MM.1S (cell line): ENCODE data around the gene LIMS1.

Experiments
- DNase-seq: peaks from one replicate; pipeline ENCODE4 v3.0.0-alpha.2; 2015
- H2AFZ ChIP-seq: fragments of 300-600 bp; sonication (generic); 2 replicates; pipeline ENCODE4 v1.6.0; 2016; ENCODE audit warnings: antibody characterized with exemption, low read length
- H3F3A ChIP-seq: fragments of 300-600 bp; sonication (generic); 2 replicates; pipeline ENCODE4 v1.6.1; 2016; ENCODE audit warnings: mild to moderate bottlenecking, antibody characterized with exemption, low read length, moderate library complexity, mixed read lengths; ENCODE audit not compliant: insufficient read depth
- H3K27ac ChIP-seq: fragments of 300-600 bp; sonication (generic); 2 replicates; pipeline ENCODE4 v1.5.1; 2016; ENCODE audit warnings: mild to moderate bottlenecking, low read length
- H3K27me3 ChIP-seq: fragments of 300-600 bp; sonication (generic); replicated peaks from 2 replicates; pipeline ENCODE4 v1.6.0; 2016; ENCODE audit warnings: low read length; ENCODE audit not compliant: insufficient read depth
- H3K36me3 ChIP-seq: fragments of 300-600 bp; sonication (generic); replicated peaks from 2 replicates; pipeline ENCODE4 v1.6.1; 2016; ENCODE audit warnings: mild to moderate bottlenecking, low read length, mixed read lengths; ENCODE audit not compliant: insufficient read depth
- H3K4me1 ChIP-seq: fragments of 300-600 bp; sonication (generic); 2 replicates; pipeline ENCODE4 v1.6.1; 2016; ENCODE audit warnings: low read length, mixed read lengths
- H3K4me2 ChIP-seq: fragments of 300-600 bp; sonication (generic); 2 replicates; pipeline ENCODE4 v1.6.0; 2016; ENCODE audit warnings: low read depth, low read length
- H3K4me3 ChIP-seq: fragments of 300-600 bp; sonication (generic); 2 replicates; pipeline ENCODE4 v1.5.1; 2016; ENCODE audit warnings: low read length, mixed read lengths
- H3K79me2 ChIP-seq: fragments of 300-600 bp; sonication (generic); 2 replicates; pipeline ENCODE4 v1.6.1; 2016; ENCODE audit warnings: mixed run types, low read length, mixed read lengths
- H3K9ac ChIP-seq: fragments of 300-600 bp; sonication (generic); 2 replicates; pipeline ENCODE4 v1.6.1; 2016; ENCODE audit warnings: low read length, mixed read lengths
- H3K9me2 ChIP-seq: fragments of 300-600 bp; sonication (generic); replicated peaks from 2 replicates; pipeline ENCODE4 v1.6.1; 2016; ENCODE audit warnings: mild to moderate bottlenecking, low read length, mixed read lengths; ENCODE audit not compliant: insufficient read depth
- H3K9me3 ChIP-seq: fragments of 300-600 bp; sonication (generic); replicated peaks from 2 replicates; pipeline ENCODE4 v1.6.1; 2016; ENCODE audit warnings: mild to moderate bottlenecking, low read length, mixed read lengths; ENCODE audit not compliant: insufficient read depth
- H4K20me1 ChIP-seq: fragments of 300-600 bp; sonication (generic); 2 replicates; pipeline ENCODE4 v1.6.1; 2016; ENCODE audit warnings: mild to moderate bottlenecking, low read length, moderate library complexity, mixed read lengths; ENCODE audit not compliant: insufficient read depth
- EZH2 ChIP-seq: fragments of 300-600 bp; sonication (generic); optimal IDR thresholded peaks from 2 replicates; pipeline ENCODE3; 2017; ENCODE audit warnings: low read depth, mild to moderate bottlenecking, antibody characterized with exemption, low read length, mixed read lengths
- EZH2phosphoT487 ChIP-seq: fragments of 300-600 bp; sonication (generic); IDR thresholded peaks from 2 replicates; pipeline ENCODE4 v1.6.1; 2018; ENCODE audit warnings: antibody characterized with exemption, low read length
- TF ChIP-seq, protein P1 (sequence below): fragments of 300-600 bp; sonication (generic); IDR thresholded peaks from 2 replicates; pipeline ENCODE4 v1.5.1; 2016; ENCODE audit warnings: antibody characterized with exemption, low read length, mixed read lengths

The LIMS1 gene

DNA sequence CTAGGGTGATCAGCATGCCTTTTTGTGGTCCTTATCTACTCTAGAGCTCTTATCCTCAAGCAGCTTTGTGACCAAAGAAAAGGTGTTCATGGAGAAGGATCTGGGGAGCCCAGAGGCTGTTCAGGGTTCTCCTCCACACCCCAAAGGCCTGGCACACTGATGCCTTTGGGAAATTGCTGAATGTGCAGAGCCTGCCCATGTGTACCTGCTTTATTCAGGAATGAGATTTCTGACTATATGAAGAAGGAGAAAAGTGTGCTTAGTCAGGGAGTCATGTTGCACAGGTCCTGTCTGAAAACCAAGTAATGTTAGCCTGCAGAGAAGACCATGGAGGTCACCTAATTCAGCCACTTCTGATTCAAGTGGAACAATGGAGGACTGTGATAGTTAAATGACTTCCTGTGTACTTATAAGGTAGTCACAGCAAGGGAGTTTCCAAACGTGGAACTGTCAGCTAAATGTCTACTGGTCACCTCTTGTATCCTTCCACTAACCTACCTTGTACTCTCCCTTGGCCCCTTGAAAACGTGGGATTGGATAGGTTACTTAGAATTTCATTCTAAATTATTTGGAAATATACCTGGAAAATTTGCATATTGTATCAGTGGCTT is 81.3 kb downstream of the LIMS1 start:
- no peaks in the 10 kb centered on the region for H3K36me3 ChIP-seq
- no peak for TF ChIP-seq EZH2phosphoT487
- no peak for TF ChIP-seq EZH2
- TF ChIP-seq, protein P1, sequence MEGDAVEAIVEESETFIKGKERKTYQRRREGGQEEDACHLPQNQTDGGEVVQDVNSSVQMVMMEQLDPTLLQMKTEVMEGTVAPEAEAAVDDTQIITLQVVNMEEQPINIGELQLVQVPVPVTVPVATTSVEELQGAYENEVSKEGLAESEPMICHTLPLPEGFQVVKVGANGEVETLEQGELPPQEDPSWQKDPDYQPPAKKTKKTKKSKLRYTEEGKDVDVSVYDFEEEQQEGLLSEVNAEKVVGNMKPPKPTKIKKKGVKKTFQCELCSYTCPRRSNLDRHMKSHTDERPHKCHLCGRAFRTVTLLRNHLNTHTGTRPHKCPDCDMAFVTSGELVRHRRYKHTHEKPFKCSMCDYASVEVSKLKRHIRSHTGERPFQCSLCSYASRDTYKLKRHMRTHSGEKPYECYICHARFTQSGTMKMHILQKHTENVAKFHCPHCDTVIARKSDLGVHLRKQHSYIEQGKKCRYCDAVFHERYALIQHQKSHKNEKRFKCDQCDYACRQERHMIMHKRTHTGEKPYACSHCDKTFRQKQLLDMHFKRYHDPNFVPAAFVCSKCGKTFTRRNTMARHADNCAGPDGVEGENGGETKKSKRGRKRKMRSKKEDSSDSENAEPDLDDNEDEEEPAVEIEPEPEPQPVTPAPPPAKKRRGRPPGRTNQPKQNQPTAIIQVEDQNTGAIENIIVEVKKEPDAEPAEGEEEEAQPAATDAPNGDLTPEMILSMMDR = no peak
- peaks cover 86% of the 10 kb centered on the region for H3K79me2 ChIP-seq
- no peak overlapping the region for H3K4me3 ChIP-seq
- no peak overlapping the region for H2AFZ ChIP-seq
- no peaks in the 10 kb centered on the region for H3K9me2 ChIP-seq
- H3K4me2 ChIP-seq = peak overlapping the region; percentile 18
- H3K9ac ChIP-seq = no peak overlapping the region
- H3K27me3 ChIP-seq = no peaks in the 10 kb centered on the region
- peaks cover 21% of the 10 kb centered on the region for H3F3A ChIP-seq
- peak; percentile 41 for DNase-seq
- peaks cover 57% of the 10 kb centered on the region for H3K4me1 ChIP-seq
- no peaks in the 10 kb centered on the region for H4K20me1 ChIP-seq
- H3K27ac ChIP-seq = peak overlapping the region; percentile 30; the same call in 1 of the 2 replicates
- H3K9me3 ChIP-seq = no peaks in the 10 kb centered on the region

DNA sequence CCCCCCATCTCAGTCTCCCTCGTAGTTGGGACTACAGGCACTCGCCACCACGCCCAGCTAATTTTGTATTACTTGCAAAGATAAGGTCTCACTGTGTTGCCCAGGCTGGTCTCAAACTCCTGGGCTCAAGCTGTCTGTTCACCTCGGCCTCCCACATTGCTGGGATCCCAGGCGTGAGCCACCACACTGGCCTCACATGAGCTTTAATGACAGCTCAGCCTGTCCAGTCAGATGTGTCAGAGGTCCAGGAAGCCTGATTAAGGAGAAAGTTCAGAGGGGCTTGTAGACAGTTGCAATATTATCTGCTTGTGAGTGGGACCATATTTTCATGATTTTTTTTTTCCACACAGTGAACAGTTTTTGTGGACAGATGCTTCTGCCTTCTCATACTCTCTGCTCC is 82.0 kb downstream of the LIMS1 start:
- Histone ChIP-seq H3K4me3 (no peak overlapping the region), H4K20me1 (no peaks in the 10 kb centered on the region), H3K27me3 (no peaks in the 10 kb centered on the region), H3K79me2 (peaks cover 80% of the 10 kb centered on the region), H2AFZ (no peak overlapping the region), H3K36me3 (no peaks in the 10 kb centered on the region), H3K4me1 (peaks cover 54% of the 10 kb centered on the region), H3K9me2 (no peaks in the 10 kb centered on the region), H3K4me2 (no peak overlapping the region), H3K27ac (no peak overlapping the region), H3F3A (peaks cover 27% of the 10 kb centered on the region), H3K9me3 (no peaks in the 10 kb centered on the region), H3K9ac (no peak overlapping the region)
- TF ChIP-seq EZH2 (no peak), EZH2phosphoT487 (no peak)
- TF ChIP-seq, protein P1 = no peak
- DNase-seq = no peak

DNA sequence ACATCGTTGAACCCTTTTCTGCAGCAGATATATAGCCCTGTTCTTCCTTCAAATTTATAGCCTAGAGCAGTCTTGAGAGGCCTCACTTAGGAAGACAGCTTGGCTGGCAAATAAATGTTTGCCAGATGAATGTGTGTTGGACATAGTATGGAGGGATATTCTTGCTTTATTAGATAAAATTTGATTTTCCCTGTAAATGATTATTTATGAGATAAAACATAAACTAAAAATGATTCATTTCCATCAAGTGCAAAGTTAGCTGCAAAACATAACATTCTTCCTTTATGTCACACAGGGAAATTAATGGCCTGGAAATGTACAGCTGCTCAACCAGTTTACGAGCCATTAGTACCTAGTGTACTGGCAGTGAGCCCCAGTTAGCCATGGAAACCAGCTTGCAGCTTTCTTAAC is 82.5 kb downstream of the LIMS1 start:
- Histone ChIP-seq H3K79me2 (peaks cover 78% of the 10 kb centered on the region), H3K4me1 (peaks cover 52% of the 10 kb centered on the region), H3K9me2 (no peaks in the 10 kb centered on the region), H4K20me1 (no peaks in the 10 kb centered on the region), H3K9me3 (no peaks in the 10 kb centered on the region), H3K4me2 (no peak overlapping the region), H3K27me3 (no peaks in the 10 kb centered on the region), H3K27ac (no peak overlapping the region), H3K9ac (no peak overlapping the region), H3K36me3 (no peaks in the 10 kb centered on the region), H2AFZ (no peak overlapping the region), H3F3A (peaks cover 29% of the 10 kb centered on the region), H3K4me3 (no peak overlapping the region)
- no peak for DNase-seq
- no peak for TF ChIP-seq EZH2phosphoT487
- TF ChIP-seq, protein P1 = no peak
